GM12873 (cell line): ENCODE data around the gene ZSCAN5A.
"Not testable (repeated sequence)": the region's sequence is repeated elsewhere in the genome, so short reads cannot be mapped to it uniquely, and the experiment has no call there.

ENCODE experiments used
- TF ChIP-seq, protein P1 (sequence below): IDR thresholded peaks from 2 replicates; pipeline ENCODE4 v1.5.1; 2012; ENCODE audit warnings: low read depth, mild to moderate bottlenecking, moderate library complexity, low read length, control low read depth; ENCODE audit not compliant: insufficient read depth; ENCODE audit errors: missing control alignments

The ZSCAN5A gene

GRCh38 chr19:56201973-56202372 lies 112.7 kb downstream of the ZSCAN5A start, which contains the start of gene ZSCAN5C:
ZSCAN5C (plus strand) TSS chr19:56202273; CDS start chr19:56205914, 3,641 bp downstream.
- TF ChIP-seq, protein P1, sequence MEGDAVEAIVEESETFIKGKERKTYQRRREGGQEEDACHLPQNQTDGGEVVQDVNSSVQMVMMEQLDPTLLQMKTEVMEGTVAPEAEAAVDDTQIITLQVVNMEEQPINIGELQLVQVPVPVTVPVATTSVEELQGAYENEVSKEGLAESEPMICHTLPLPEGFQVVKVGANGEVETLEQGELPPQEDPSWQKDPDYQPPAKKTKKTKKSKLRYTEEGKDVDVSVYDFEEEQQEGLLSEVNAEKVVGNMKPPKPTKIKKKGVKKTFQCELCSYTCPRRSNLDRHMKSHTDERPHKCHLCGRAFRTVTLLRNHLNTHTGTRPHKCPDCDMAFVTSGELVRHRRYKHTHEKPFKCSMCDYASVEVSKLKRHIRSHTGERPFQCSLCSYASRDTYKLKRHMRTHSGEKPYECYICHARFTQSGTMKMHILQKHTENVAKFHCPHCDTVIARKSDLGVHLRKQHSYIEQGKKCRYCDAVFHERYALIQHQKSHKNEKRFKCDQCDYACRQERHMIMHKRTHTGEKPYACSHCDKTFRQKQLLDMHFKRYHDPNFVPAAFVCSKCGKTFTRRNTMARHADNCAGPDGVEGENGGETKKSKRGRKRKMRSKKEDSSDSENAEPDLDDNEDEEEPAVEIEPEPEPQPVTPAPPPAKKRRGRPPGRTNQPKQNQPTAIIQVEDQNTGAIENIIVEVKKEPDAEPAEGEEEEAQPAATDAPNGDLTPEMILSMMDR: no peak

DNA sequence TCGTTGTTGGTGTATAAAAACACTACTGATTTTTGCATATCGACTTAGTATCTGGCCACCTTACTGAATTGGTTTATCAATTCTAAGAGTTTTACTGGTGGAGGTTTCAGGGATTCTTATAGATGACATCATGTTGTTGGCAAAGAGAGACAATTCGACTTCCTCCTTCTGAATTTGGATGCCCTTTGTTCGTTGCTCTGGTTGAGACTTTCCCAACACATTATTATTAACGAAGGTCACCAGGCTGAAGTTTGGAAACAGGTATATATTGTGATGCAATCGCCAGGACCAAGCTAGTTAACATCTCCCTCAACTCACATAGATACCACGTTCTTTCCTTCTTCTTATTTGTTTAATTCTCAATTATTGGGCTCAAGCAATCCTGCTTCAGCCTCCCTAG lies 115.0 kb downstream of the ZSCAN5A start:
- TF ChIP-seq, protein P1: no peak

DNA sequence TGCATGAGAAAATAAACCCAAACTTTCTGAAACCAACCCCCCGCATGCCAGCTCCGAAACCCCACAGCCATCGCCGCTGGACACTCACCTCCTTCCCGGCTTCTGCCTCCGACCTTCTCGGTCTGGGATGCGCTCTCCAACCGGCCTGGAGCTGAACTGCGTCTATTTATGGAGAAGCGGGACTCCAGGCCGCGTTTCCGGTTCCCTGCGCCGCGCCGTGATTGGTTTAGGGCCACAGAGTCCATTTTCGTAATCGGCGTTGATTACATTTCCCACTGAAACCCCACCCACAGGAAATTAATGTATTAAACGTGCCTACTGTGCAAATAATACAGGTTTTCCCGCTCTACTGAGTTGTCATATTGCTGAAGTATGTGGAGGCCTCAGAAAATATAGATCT lies 117.0 kb downstream of the ZSCAN5A start, which contains the start of gene ZSCAN5B:
TSS of gene ZSCAN5B (minus strand) at position 138 of the 400 bp plus-strand sequence. CDS start 4,731 bp downstream, outside the sequence.
- TF ChIP-seq, protein P1: not testable (repeated sequence)

DNA sequence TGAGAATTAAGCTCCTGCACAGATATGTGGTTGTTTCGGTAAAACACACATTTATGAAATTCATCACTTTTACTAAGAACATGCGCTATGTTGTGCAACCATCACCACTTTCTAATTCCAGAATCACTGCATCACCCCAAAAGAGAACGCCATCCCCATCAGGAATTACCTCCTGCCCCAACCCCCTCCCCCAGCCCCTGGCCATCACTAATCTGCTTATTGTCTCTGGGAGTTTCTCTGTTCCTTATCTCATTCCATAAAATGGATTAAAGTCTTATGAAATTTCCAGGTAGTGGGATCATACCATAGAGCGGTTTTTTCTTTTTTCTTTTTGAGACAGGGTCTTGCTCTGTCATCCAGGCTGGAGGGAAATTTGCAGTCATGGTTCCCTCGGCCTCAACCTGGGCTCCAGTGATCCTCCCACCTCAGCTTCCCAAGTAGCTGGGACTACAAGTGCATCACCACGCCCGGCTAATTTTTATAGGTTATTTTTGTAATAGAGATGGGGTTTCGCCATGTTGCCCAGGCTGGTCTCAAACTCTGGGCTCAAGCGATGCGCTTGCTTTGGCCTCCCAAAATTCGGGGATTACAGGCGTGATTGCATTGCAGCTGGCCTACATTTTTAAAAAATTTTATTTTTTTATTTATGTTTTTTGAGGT lies 120.5 kb downstream of the ZSCAN5A start:
- TF ChIP-seq, protein P1: no peak

GRCh38 chr19:56191711-56192110 lies 122.9 kb downstream of the ZSCAN5A start:
- TF ChIP-seq, protein P1: no peak

DNA sequence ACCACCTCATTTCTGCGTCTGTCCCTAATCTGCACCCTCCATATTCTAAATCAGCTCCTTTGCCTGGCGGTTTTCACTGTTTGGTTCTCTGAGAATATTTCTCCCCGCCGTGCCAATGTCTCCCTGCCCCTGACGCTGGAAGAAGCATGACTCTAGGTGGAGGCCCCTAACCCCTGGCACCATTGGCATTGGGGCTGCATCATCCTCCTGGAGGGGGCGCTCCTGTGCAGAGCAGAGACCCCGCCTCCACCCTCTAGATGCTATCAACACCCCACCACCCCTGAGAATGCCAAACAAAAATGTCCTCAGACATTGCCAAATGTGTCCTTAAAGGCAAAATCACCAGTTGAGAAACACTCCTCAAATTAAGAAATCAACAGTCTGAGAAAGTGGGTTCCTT lies 123.5 kb downstream of the ZSCAN5A start:
- TF ChIP-seq, protein P1: no peak

- TF ChIP-seq, protein P1: peak; percentile 20
Observed at GRCh38 chr19:56189785-56190184, 124.9 kb downstream of the ZSCAN5A start.
